Hepatic stellate cell (primary cell): ENCODE measurements around the gene ZKSCAN3.
A peak's percentile ranks its signal among the peaks of the same experiment; 100 is the strongest.
"Not testable (repeated sequence)": the region's sequence is repeated elsewhere in the genome, so short reads cannot be mapped to it uniquely, and the experiment has no call there.

ENCODE experiments used
- DNase-seq: peaks from one replicate; pipeline ENCODE4 v3.0.0; 2011; ENCODE audit warnings: low spot score

ZKSCAN3 gene

GRCh38 chr6:28349892-28350737, at the start of gene ZKSCAN3:
Gene ZKSCAN3 (plus strand): TSS chr6:28349947. CDS start chr6:28359587, 9,640 bp downstream.
- peak; percentile 75 for DNase-seq

GRCh38 chr6:28303570-28303969, 46.2 kb upstream of the ZKSCAN3 start:
- DNase-seq, result no peak

GRCh38 chr6:28306363-28306762, 43.4 kb upstream of the ZKSCAN3 start:
- not testable (repeated sequence) for DNase-seq

GRCh38 chr6:28311139-28311823, 38.5 kb upstream of the ZKSCAN3 start:
- DNase-seq, result no peak

- no peak for DNase-seq
Measured at GRCh38 chr6:28312939-28313338, 36.8 kb upstream of the ZKSCAN3 start.

GRCh38 chr6:28315628-28316027, 34.1 kb upstream of the ZKSCAN3 start:
- peak; percentile 12 for DNase-seq

GRCh38 chr6:28317866-28318265, 31.9 kb upstream of the ZKSCAN3 start:
- not testable (repeated sequence) for DNase-seq

- DNase-seq, result no peak
Measured at GRCh38 chr6:28322661-28323060, 27.1 kb upstream of the ZKSCAN3 start.

GRCh38 chr6:28323813-28324424, 25.8 kb upstream of the ZKSCAN3 start:
- no peak for DNase-seq

- no peak for DNase-seq
Measured at GRCh38 chr6:28326371-28326948, 23.3 kb upstream of the ZKSCAN3 start.

- DNase-seq, result no peak
Measured at GRCh38 chr6:28330041-28330440, 19.7 kb upstream of the ZKSCAN3 start.

GRCh38 chr6:28333047-28333446, 16.7 kb upstream of the ZKSCAN3 start:
- DNase-seq, result no peak

GRCh38 chr6:28333599-28334018, 16.1 kb upstream of the ZKSCAN3 start:
- DNase-seq, result no peak

- DNase-seq, result no peak
Measured at GRCh38 chr6:28334286-28335039, 15.3 kb upstream of the ZKSCAN3 start.

- DNase-seq, result no peak
Measured at GRCh38 chr6:28335040-28335563, 14.6 kb upstream of the ZKSCAN3 start.

- DNase-seq, result peak; percentile 92
Measured at GRCh38 chr6:28335564-28336283, 14.0 kb upstream of the ZKSCAN3 start, which contains the start of gene ZSCAN31. Gene ZSCAN31 (minus strand): TSS chr6:28336148. CDS start chr6:28329683, 6,465 bp downstream.

- no peak for DNase-seq
Measured at GRCh38 chr6:28336284-28337120, 13.2 kb upstream of the ZKSCAN3 start.

GRCh38 chr6:28337121-28337520, 12.6 kb upstream of the ZKSCAN3 start:
- no peak for DNase-seq

- DNase-seq, result no peak
Measured at GRCh38 chr6:28340310-28341095, 9.2 kb upstream of the ZKSCAN3 start.
